Stomach (tissue), 4 donors: ENCODE data around the gene NEO1.

Experiments
- EP300 ChIP-seq: sonication (generic); formaldehyde crosslinking; IDR thresholded peaks from one replicate; pipeline ENCODE4 v1.6.1; 2017; ENCODE audit warnings: antibody characterized with exemption
- POLR2AphosphoS5 ChIP-seq, 3 donors: sonication (generic); formaldehyde crosslinking; IDR thresholded peaks; one replicate each; pipeline ENCODE4 v1.6.1; 2016; ENCODE audit warnings: antibody characterized with exemption in 3 of 3
- TF ChIP-seq, protein P1 (sequence below), 7 experiments: fragments of 450-650 bp in 4 of 7; fragments of 200-600 bp in 3 of 7; sonication (generic) in 3 of 7; IDR thresholded peaks; one replicate each; pipeline ENCODE4 v1.5.1; 2016 to 2019; ENCODE audit warnings: antibody characterized with exemption in 7 of 7, control low read depth in 2 of 7, mild to moderate bottlenecking in 1 of 7

DNA sequence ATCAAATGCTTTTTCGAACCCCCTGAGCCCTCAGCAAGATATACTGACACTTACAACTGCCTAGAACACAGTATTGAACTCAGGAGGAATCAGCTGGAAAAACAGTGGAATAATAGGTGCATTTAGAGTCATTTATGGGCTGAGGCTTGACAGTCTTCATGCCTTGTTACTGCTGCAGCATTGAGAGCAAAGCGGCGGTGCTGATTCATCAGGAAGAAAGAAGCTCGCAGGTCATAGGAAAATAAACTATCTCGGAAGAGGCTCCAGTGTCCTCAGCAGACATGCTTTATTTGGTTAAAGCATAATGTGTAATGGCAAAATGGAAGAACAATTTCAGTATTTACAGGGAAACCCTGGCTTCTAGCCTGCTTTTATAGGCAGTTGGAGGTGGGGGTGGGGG lies 30.1 kb upstream of the NEO1 start:
- TF ChIP-seq, protein P1, sequence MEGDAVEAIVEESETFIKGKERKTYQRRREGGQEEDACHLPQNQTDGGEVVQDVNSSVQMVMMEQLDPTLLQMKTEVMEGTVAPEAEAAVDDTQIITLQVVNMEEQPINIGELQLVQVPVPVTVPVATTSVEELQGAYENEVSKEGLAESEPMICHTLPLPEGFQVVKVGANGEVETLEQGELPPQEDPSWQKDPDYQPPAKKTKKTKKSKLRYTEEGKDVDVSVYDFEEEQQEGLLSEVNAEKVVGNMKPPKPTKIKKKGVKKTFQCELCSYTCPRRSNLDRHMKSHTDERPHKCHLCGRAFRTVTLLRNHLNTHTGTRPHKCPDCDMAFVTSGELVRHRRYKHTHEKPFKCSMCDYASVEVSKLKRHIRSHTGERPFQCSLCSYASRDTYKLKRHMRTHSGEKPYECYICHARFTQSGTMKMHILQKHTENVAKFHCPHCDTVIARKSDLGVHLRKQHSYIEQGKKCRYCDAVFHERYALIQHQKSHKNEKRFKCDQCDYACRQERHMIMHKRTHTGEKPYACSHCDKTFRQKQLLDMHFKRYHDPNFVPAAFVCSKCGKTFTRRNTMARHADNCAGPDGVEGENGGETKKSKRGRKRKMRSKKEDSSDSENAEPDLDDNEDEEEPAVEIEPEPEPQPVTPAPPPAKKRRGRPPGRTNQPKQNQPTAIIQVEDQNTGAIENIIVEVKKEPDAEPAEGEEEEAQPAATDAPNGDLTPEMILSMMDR (IDR thresholded peaks at IDR 0.05): no peak
- no peak for TF ChIP-seq EP300
- TF ChIP-seq POLR2AphosphoS5 (IDR thresholded peaks at IDR 0.05): no peak
